Stimulated activated CD8-positive, alpha-beta memory T cell treated with anti-CD3 and anti-CD28 coated beads, Interleukin-4, amount 100 ng/mL, for 1 hour (primary cell): ENCODE results near the gene ITPR2.
"Not testable (repeated sequence)": the region's sequence is repeated elsewhere in the genome, so short reads cannot be mapped to it uniquely, and the experiment has no call there.

Experiments
- DNase-seq, 2 donors: peaks; one replicate each; pipeline ENCODE4 v3.0.0-alpha.2; 2020; ENCODE audit warnings: low read depth in 2 of 2, low spot score in 1 of 2

ITPR2 gene

DNA sequence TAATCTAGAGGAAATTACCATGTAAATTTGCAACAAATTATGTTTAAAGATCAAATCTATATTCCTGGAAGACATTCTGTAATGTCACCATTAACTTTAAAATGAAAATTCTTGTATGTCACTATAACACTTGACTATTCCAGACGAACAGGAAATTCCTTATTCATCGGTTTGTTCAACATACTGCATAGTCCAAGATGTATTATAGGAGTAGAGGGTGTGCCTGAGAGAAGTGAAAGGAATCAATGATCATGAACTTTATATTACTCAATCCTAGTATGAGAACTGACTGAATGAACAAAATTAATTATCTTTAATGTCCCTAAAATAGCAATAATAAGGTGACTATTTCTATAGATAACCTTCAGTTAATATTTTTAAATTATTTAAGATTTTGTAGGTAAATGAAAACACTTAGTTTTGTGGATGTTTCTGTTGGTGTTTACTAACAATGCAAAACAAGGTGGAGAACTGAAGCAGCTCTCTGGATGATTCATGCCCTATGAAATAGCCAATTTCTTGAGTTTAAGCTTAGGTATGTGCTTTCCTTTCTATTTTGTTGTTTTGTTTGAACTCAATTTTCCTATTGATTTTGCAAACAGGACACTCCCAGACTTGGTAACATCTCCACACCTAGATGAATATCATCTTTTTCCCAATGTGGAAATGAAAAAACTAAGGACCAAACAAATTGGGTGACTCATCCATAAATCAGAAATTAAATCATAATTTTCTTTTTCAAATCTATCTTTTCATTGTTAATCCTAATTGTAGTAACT is 18.2 kb upstream of the ITPR2 start:
- DNase-seq = no peak

DNA sequence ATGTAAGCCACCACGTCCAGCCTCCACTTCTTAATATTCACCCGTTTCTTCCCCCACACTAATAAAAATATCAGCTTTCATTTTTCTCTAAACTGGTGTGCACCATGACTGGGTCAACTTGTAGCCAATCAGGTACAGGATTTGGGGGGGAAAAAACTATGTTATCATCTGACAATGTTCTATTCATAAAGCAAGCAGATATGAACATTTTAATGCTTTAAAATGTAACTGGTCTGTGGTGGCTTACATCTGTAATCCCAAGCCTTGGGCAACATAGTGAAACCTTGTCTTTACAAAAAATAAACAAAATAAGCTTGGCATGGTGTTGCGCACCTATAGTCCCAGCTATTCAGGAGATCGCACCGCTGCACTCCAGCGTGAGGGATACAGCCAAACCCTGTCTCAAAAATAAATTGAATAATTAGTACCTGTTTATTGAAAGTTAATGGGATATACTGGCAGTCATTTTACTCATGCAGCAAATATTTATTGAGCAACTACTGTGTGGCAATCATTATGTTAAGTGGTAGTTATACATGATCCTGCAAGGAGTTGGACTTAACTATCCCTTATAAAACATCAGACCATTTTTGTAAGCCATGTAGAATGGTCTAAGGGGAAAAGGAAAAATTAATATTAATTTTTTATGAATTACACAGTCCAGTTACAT is 15.3 kb upstream of the ITPR2 start:
- DNase-seq = no peak

DNA sequence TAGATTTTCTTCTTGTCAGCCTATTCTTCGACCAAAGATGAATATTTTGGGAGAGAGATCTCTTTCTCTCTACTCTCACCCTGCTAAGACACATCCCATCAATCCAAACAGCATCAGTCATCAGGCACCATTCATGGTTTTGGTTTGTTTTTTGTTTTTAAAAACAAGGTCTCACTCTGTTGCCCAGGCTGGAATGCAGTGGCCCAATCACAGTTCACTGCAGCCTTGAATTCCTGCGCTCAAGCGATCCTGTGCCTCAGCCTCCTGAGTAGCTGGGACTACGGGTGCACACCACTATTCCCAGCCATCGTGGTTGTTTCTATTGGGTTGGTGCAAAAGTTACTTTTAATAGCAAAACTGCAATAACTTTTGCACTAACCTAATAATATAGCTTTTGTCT is 14.4 kb upstream of the ITPR2 start:
- DNase-seq = no peak

DNA sequence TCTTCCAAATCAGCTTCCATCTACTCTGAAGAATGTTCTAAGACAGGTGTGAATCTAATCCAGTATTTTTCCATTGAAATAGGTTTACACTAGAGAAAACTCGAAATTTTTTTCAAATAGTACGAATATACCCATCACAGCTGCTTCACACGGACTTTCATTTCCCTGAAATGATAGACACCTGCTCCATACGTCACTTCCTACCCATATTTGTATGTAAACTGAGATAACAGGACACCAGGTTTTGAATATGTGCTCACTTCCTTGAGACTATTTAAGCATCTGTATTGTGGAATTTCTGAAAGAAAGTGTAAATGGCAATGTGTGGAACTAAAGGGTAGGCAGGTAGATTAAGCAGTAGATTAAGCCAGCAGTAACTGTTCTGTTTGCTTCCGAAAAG is 13.4 kb upstream of the ITPR2 start:
- DNase-seq = no peak

DNA sequence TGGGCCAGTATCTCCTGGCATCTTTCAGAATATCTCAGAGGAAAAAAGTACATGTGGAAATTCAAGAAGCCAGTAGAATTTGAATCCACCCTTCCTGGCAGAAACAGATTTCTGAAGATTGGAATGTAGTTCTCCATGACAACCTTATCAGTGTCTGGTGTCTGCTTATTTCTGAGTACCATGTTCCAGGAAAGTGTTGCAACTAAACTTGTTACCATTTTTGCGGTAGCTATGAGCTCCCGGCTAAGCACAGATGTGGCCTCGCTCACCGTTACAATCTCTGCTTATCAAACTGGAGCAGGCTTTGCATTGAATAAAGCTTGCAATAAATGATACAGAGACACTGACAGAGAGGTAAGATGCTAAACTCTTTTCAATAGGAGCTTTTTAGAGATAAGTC is 13.0 kb upstream of the ITPR2 start:
- no peak for DNase-seq

GRCh38 chr12:26845057-26845666 is 12.2 kb upstream of the ITPR2 start:
- no peak for DNase-seq

- DNase-seq = no peak
Observed at GRCh38 chr12:26843311-26843710, 10.3 kb upstream of the ITPR2 start.

GRCh38 chr12:26841085-26841484 is 8.1 kb upstream of the ITPR2 start:
- no peak for DNase-seq

DNA sequence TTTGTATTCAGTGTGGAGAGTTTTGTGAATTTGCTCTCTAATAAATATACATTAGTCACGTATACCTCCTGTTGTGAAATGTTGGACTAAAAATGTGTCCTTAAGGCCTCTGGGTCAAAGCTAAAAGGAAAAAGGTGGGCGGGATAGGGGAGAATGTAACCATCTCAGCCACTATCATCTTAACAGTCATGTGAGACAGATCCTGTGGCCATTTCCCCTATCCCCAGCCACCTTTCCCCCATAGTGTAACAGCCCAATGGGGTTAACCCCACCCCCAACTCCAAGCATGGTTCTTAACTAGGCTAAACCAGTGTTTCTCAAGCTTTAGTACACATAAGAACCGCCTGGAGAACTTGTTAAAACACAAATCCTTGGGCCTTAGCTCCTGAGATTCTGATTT is 6.5 kb upstream of the ITPR2 start:
- DNase-seq = no peak

GRCh38 chr12:26838888-26839416 is 6.0 kb upstream of the ITPR2 start:
- no peak for DNase-seq

DNA sequence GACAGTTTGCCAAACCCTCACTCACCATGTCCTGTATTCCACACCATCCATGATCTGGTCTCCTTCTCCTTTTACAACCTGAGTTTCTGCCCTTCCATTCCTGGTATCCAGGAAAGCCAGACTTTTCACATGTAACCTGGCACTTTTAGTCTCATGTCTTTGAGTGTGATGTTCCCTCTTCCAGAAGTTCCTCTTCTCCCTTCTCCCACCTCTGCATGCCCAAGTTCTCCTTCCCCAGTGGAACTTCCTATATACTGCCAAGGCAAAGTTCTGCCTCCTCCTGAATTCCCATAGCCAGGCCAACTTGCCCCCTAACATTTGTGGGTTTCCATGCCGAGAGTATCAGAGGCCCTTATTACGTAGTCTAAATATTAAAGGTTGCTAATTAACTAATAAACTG is 3.2 kb upstream of the ITPR2 start:
- DNase-seq = no peak

DNA sequence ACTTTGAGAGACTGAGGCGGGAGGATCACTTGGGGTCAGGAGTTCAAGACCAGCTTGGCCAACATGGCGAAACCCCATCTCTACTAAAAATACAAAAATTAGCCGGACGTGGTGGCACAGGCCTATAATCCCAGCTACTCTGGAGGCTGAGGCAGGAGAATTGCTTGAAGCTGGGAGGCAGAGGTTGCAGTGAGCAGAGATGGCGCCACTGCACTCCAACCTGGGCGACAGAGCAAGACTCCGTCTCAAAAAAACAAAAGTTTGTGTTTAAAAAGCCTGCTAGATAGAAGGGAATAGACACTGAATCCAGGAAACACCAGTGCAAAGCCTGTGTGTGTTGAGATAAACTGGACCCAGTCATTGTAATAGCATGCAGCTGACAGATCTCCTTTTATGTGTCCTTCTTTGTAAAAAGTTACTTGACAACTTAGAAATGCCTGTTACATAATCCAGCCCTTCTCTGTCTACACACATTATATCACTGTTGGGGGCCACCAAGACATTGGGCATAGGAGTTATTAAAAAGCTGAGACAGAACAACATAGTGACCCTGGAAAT is 1.6 kb upstream of the ITPR2 start:
- DNase-seq = not testable (repeated sequence)

GRCh38 chr12:26833743-26834490 is 923 bp upstream of the ITPR2 start:
- no peak for DNase-seq

DNA sequence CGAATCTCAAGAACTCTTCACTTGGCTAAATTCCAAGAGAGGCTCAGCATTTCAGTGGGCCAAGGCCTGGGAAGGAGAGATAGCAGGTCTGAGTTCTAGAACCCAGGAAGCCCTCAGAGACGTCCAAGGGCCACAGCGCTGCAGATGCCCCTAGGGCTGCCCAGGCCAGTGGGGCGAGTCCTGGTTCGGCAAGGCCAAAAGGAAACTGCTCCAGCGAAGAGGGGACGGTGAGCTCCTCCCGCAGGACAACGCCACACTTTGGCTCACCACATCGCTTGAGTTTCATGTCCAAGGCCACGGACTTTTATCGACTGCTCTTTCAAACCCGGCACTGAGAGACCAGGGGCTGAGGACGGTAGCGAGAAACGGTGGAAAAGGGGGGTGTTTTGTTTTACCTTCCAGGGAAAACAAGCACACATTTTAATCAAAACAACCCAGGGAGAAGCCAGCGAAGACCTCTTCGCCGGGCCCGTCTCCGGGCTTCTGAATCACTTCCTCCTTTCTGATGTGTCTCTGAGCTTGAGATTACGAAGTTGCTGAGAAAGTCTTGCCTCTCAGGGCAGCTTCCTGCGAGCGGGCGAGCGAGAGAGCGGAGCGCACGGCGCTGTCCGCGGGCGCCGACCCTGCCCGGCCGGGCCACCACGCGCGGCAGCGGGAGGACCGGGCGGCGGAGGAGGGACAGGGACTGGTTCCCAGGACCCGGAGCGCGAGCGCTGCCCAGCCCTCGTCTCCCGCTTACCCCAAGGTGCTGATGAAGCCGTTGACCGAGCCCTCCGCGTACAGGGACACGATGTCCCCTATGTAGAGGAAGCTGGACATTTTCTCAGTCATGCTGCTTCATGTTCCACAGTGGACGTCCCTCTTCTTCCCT is 808 bp downstream of the ITPR2 start:
- peak; percentile 34 to 47 for DNase-seq

DNA sequence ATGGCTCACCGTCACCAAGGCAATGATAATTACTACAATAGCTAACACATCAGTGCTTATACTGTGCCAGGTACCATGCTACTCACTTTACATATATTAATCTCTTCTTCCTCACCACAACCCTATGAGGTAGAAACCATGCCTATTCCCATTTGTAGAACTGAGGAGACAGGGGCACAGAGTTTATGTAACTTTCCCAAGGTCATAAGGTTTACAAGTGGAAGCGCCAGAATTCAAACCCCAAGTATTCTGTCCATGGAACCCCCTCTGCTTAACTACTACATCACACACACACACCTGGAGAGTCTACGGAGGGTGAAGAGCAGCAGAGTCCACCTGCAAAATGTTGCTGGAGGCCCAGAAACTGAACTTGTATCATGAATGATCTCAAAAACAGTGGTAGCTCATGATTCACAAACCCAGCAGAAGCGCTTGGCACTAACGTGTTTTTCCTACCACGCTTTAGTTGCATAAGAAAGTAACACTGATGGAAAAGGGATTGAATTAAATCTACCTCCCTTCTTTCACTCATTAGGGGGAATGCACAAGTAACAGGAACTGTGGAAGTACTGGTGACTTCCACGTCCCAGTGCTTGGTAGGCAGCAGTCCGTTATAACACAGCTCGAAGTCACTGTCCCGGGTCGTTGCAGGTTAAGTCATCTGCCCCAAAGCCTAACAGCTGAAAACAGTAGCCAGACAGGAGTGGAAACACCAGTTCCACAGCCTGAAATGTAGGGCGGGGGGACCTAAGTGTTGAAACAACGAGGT is 2.0 kb downstream of the ITPR2 start:
- no peak for DNase-seq

- DNase-seq = no peak
Observed at GRCh38 chr12:26830363-26830762, 2.6 kb downstream of the ITPR2 start.

GRCh38 chr12:26828280-26829073 is 4.5 kb downstream of the ITPR2 start:
- no peak for DNase-seq

GRCh38 chr12:26826437-26826836 is 6.6 kb downstream of the ITPR2 start:
- no peak for DNase-seq
